SK-N-MC (cell line): ENCODE data around the gene JPH3.

Source experiments
- EZH2 ChIP-seq: fragments of 200-600 bp; sonication (generic); IDR thresholded peaks from one replicate; pipeline ENCODE4 v1.6.1; 2017; ENCODE audit warnings: antibody characterized with exemption
- POLR2AphosphoS5 ChIP-seq: IDR thresholded peaks from 2 replicates; pipeline ENCODE4 v1.6.1; 2012; ENCODE audit warnings: mild to moderate bottlenecking, low read depth, low read length, borderline replicate concordance

DNA sequence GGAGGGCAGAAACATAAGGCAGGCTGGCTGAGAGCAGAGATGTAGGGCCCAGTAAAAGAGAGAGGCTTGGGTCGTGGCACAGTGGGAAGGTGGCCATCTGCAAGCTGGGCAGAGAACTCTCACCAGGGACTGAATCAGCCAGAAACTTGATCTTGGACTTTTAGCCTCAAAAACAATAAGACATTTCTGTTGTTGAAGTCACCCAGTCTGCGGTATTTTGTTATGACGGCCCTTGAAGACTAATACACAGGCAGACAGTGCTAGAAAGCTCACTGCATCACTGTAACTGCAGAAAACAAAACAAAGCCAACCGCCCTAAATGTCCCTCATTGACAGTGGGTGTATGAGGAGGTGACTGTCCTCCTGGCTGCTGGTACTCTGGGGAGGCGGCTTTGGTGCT is 3.9 kb upstream of the JPH3 start:
- TF ChIP-seq EZH2 = no peak
- TF ChIP-seq POLR2AphosphoS5 = no peak
